NCI-H82 treated with DMSO at 0.1 percent for 48 hours (cell line): ENCODE results near the gene RIPOR3.
"Not testable (repeated sequence)": the region's sequence is repeated elsewhere in the genome, so short reads cannot be mapped to it uniquely, and the experiment has no call there.

Experiments used
- DNase-seq: peaks from one replicate; lab custom pipeline; 2025; ENCODE audit not compliant: unreplicated experiment; lab: John Stamatoyannopoulos, UW

The RIPOR3 gene

GRCh38 chr20:50559856-50560638 lies 131.3 kb downstream of the RIPOR3 start:
- DNase-seq, result no peak

GRCh38 chr20:50559149-50559548 lies 132.2 kb downstream of the RIPOR3 start:
- DNase-seq, result no peak

- no peak for DNase-seq
These were observed 132.8 kb downstream of the RIPOR3 start for GRCh38 chr20:50558483-50558925.

GRCh38 chr20:50557549-50558134 lies 133.7 kb downstream of the RIPOR3 start:
- DNase-seq, result no peak

- DNase-seq, result no peak
These were observed 135.7 kb downstream of the RIPOR3 start for GRCh38 chr20:50555662-50556061.

- DNase-seq, result no peak
These were observed 136.4 kb downstream of the RIPOR3 start for GRCh38 chr20:50554694-50555579.

- no peak for DNase-seq
These were observed 138.4 kb downstream of the RIPOR3 start for GRCh38 chr20:50552979-50553378.

GRCh38 chr20:50551288-50551687 lies 140.1 kb downstream of the RIPOR3 start:
- DNase-seq, result no peak

- DNase-seq, result no peak
These were observed 140.8 kb downstream of the RIPOR3 start for GRCh38 chr20:50550531-50550930.

GRCh38 chr20:50548396-50548795 lies 142.9 kb downstream of the RIPOR3 start:
- DNase-seq, result no peak

GRCh38 chr20:50547964-50548363 lies 143.4 kb downstream of the RIPOR3 start:
- DNase-seq, result no peak

- DNase-seq, result no peak
These were observed 144.5 kb downstream of the RIPOR3 start for GRCh38 chr20:50546729-50547314.

- DNase-seq, result no peak
These were observed 146.2 kb downstream of the RIPOR3 start for GRCh38 chr20:50545126-50545525.

GRCh38 chr20:50543326-50543725 lies 148.0 kb downstream of the RIPOR3 start:
- DNase-seq, result no peak

- DNase-seq, result no peak
These were observed 149.7 kb downstream of the RIPOR3 start for GRCh38 chr20:50541606-50542041.

GRCh38 chr20:50540620-50541605 lies 150.4 kb downstream of the RIPOR3 start:
- no peak for DNase-seq

GRCh38 chr20:50539798-50540197 lies 151.5 kb downstream of the RIPOR3 start:
- not testable (repeated sequence) for DNase-seq

- DNase-seq, result no peak
These were observed 153.1 kb downstream of the RIPOR3 start for GRCh38 chr20:50538276-50538675.

- DNase-seq, result no peak
These were observed 153.7 kb downstream of the RIPOR3 start for GRCh38 chr20:50537546-50538201.
